Measurements from ENCODE around the gene FAM83C. TPM values are rescaled to one million over a fixed set of nuclear protein-coding genes. Genes with fewer than 3 reads are reported as not detected.
A peak's percentile ranks its signal among the peaks of the same experiment; 100 is the strongest.

Gene FAM83C
- total RNA-seq, 1 experiment from 2014 or later: not detected

DNA sequence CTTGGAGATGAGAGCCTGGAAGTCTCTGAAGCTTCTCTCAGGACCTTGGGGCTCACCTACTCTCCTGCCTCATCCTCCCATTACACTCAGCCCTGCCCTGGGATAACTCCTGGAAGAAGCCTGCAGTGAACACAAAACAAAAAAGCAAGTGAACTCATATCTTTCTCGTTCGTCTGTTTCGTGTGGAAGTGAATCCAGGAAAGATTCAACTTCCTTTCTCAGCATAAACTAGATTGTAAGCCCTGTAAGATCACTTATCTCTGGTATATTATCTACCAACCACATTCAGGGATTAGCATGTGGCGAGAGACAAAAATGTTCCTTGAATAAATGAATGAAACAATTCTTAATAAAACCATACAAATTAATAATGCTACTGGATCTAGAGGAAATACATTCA is 36.5 kb upstream of the FAM83C start (continued):
- TF ChIP-seq NFATC4 (CRISPR knock-in tag; IDR thresholded peaks at IDR 0.05) (no peak), CREM (CRISPR knock-in tag; IDR thresholded peaks at IDR 0.05) (no peak)
- TF ChIP-seq, protein P1, sequence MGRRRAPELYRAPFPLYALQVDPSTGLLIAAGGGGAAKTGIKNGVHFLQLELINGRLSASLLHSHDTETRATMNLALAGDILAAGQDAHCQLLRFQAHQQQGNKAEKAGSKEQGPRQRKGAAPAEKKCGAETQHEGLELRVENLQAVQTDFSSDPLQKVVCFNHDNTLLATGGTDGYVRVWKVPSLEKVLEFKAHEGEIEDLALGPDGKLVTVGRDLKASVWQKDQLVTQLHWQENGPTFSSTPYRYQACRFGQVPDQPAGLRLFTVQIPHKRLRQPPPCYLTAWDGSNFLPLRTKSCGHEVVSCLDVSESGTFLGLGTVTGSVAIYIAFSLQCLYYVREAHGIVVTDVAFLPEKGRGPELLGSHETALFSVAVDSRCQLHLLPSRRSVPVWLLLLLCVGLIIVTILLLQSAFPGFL (CRISPR knock-in tag; IDR thresholded peaks at IDR 0.05; ENCODE audit: borderline replicate concordance): no peak

DNA sequence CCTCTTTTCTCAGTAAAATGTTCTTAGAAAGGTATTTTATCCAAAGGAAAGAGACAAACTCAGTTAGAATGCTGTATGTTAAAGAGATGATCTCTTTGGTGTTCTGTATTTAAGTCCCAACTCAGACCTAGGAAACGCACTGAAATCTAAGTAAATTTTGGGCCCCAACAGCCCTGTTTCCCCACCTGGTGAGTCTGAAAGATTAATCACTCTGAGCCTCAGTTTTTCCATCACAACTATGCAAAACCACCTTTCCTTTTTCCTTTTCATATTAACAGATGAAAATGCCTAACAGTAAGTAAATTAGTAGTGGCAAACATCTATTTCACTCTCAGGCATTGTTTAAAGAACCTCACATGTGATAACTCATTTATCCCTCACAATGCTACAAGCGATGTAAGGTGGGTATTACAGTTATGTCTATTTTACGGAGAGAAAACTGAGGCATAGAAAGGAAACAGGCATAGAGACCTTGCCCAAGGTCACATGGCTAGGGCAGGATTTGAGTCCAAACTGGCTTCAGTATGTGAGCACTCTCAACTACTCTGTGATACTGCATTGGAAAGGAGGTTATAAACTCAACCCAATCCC is 36.0 kb upstream of the FAM83C start:
- no peak for ATAC-seq
- Mint-ChIP-seq H3K36me3 (no peaks in the 10 kb centered on the region), H3K4me3 (no peak overlapping the region), H3K27me3 (ENCODE audit: low read depth) (no peaks in the 10 kb centered on the region), H3K27ac (no peak overlapping the region), H3K4me1 (peaks cover 11% of the 10 kb centered on the region; the same call in 1 of the 2 replicates), H3K9me3 (no peaks in the 10 kb centered on the region)
- ChIA-PET POLR2A (no interaction called here), CTCF (interaction anchor here (2.3 to 5.9 kb wide), 3 partner anchors 8 to 120 kb away, joined by 22 to 102 read pairs (median 38); no protein-coding TSS in a partner anchor)
- TF ChIP-seq TP53 (CRISPR knock-in tag; IDR thresholded peaks at IDR 0.05) (no peak), ERG (CRISPR knock-in tag; IDR thresholded peaks at IDR 0.05) (no peak), ZNF416 (CRISPR knock-in tag; IDR thresholded peaks at IDR 0.05) (no peak), FOXP1 (CRISPR knock-in tag; IDR thresholded peaks at IDR 0.05; ENCODE audit: borderline replicate concordance) (no peak), TCF7 (CRISPR knock-in tag; IDR thresholded peaks at IDR 0.05; ENCODE audit: low read depth) (no peak), MAX (CRISPR knock-in tag; IDR thresholded peaks at IDR 0.05) (no peak)
- no peak for DNase-seq (ENCODE audit: low spot score)

DNA sequence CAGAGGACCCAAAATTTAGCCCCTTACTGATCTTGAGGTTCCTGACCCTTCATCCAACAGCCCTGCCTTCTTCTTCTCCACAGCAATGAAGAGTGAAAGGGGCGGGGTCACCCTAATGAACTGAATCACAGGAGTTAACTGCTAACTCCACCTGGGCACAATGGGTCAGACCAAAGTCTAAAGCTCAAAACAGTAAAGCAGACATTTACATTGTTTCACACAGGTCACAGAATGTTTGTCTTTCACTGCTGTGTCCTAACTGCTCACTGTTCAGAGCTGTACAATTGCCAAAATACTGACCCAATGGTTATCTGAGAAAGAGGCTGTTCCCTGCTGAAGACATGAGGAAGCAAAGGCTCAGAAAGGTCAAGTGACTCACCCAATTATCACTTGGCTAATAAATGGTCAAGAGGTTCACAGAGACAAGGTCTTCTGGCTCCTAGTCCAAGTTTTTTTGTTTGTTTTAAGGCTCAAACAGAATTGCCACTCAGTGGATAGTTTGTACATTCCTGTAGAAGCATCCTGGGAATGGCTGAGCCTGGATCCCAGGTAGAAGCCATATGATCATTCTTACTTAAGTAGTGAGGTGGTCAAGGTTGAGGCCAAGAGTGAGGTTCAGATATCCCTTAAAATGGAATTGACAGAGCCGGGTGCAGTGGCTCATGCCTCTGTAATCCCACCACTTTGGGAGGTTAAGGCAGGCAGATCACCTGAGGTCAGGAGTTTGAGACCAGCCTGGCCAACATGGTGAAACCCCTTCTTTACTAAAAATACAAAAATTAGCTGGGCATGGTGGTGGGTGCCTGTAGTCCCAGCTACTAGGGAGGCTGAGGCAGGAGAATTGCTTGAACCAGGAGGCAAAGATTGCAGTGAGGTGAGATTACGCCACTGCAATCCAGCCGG is 35.1 kb upstream of the FAM83C start:
- DNase-seq (ENCODE audit: low spot score) (no peak), ATAC-seq (no peak)
- no peak overlapping the region for H3K27ac Mint-ChIP-seq
- H3K4me3 Mint-ChIP-seq: no peak overlapping the region
- no peaks in the 10 kb centered on the region for H3K36me3 Mint-ChIP-seq
- POLR2A ChIA-PET: no interaction called here
- TF ChIP-seq PRDM15 (CRISPR knock-in tag; IDR thresholded peaks at IDR 0.05) (no peak), GABPB1 (CRISPR knock-in tag; IDR thresholded peaks at IDR 0.05) (peak; percentile 73)
- CTCF ChIA-PET: interaction anchor here (1.2 kb wide), 1 partner anchor 24 kb away, joined by 3 read pairs; no protein-coding TSS in a partner anchor
- H3K27me3 Mint-ChIP-seq (ENCODE audit: low read depth): no peaks in the 10 kb centered on the region
- H3K9me3 Mint-ChIP-seq: no peaks in the 10 kb centered on the region
- peaks cover 11% of the 10 kb centered on the region; the same call in 1 of the 2 replicates for H3K4me1 Mint-ChIP-seq

GRCh38 chr20:35326740-35327073 is 34.5 kb upstream of the FAM83C start:
- DNase-seq (ENCODE audit: low spot score) (no peak), ATAC-seq (no peak)
- H3K4me3 Mint-ChIP-seq: no peak overlapping the region
- no peak overlapping the region for H3K27ac Mint-ChIP-seq
- ChIA-PET POLR2A (no interaction called here), CTCF (interaction anchor here (1.2 kb wide), 1 partner anchor 23 kb away, joined by 3 read pairs; no protein-coding TSS in a partner anchor)
- no peak for TF ChIP-seq ATF2 (CRISPR knock-in tag; IDR thresholded peaks at IDR 0.05; ENCODE audit: borderline replicate concordance, low read depth)
- no peak for TF ChIP-seq MAX (CRISPR knock-in tag; IDR thresholded peaks at IDR 0.05)
- no peak for TF ChIP-seq KAT7 (CRISPR knock-in tag; IDR thresholded peaks at IDR 0.05; ENCODE audit: borderline replicate concordance)
- TF ChIP-seq MYBL2 (CRISPR knock-in tag; IDR thresholded peaks at IDR 0.05): no peak
- H3K9me3 Mint-ChIP-seq: no peaks in the 10 kb centered on the region
- H3K4me1 Mint-ChIP-seq: peaks cover 11% of the 10 kb centered on the region; the same call in 1 of the 2 replicates
- no peaks in the 10 kb centered on the region for H3K27me3 Mint-ChIP-seq (ENCODE audit: low read depth)
- no peaks in the 10 kb centered on the region for H3K36me3 Mint-ChIP-seq
